GM21526 (cell line): ENCODE results near the gene DNHD1.

Source experiments
- ATAC-seq: cut with Tn5 transposase; IDR thresholded peaks from one replicate; pipeline ENCODE4 v1.9.1; 2021; ENCODE audit warnings: moderate library complexity; ENCODE audit not compliant: unreplicated experiment, low FRiP score

DNHD1 gene

GRCh38 chr11:6557761-6558674 lies 60.9 kb downstream of the DNHD1 start:
- ATAC-seq = no peak

- ATAC-seq = no peak
Measured at GRCh38 chr11:6559369-6559768, 62.3 kb downstream of the DNHD1 start.

GRCh38 chr11:6561288-6561687 lies 64.2 kb downstream of the DNHD1 start:
- no peak for ATAC-seq

DNA sequence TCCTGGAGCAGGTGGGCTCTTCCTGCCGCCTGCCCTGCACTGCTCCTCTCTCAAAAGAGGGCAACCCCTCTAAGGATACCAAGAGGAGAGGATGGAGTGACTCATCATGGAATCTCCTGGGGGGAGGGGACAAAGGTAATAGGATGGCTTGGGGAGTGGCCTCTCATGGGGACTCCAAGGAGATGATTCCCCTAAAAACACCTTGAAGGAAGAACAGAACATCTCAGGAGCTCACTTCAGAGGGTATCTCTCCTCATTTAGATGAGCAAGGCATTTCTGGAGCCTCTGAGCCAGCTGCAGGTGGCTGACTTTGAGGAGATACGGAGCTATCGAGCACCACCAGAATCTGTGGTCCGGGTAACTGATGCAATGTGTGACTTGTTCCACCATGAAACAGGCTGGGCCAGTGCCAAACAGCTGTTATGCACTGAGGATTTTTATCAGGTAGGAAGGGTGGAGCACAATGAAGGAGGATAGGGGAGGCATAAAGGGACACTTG lies 66.1 kb downstream of the DNHD1 start:
- no peak for ATAC-seq

GRCh38 chr11:6563667-6564066 lies 66.6 kb downstream of the DNHD1 start:
- no peak for ATAC-seq

DNA sequence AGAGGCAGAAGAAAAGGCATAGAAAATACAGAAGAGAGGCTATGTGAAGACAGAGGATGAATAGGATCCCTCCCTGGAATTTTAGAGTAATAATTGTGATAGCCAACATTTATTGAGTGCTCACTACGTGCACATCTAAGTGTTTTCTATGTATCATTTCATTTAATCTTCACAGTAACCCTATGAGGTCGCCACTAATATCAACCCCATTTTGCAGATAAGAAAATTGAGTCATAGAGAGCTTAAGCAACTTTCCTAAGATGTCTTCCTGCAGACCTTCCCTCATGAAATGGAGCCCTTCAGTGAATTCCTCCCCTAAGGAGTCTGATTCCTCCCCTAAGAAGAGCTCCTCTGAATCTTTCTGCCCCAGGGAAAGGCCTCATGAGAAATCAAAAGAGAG lies 68.2 kb downstream of the DNHD1 start:
- no peak for ATAC-seq

DNA sequence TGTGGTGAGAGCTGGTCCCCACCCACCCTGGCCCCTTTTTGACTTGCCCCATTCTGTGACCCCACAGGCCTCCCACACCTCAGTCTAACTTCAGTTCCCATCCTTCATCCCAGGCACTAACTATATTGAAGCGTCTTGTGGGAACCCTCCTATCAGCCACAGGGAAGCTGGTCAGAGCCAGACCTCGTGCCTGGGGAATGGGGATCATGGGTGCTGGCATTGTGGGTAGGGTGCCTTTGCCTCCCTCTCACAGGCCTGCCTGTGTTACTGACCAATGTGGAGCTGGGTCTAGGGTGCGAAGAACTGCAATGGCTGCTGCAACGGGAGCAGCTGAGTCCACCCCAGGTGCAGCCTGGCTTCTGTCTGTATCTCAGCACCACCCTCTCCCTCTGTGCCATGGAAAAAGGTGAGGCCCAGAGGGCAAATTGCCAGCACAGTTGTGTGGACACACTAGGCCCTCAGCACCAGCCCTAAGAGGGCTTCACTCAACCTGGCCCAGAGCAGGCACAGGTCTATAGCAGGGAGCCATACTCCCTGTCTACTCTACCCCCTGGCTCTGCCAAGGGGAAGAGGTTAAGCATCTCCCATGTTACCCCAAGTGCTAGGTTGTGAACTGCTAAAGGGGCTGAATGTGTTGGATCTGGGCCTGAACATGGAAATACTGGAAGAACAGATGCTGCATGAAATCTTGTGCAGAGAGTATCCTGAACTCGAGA lies 69.1 kb downstream of the DNHD1 start:
- no peak for ATAC-seq

GRCh38 chr11:6566704-6567370 lies 69.8 kb downstream of the DNHD1 start:
- ATAC-seq = no peak

DNA sequence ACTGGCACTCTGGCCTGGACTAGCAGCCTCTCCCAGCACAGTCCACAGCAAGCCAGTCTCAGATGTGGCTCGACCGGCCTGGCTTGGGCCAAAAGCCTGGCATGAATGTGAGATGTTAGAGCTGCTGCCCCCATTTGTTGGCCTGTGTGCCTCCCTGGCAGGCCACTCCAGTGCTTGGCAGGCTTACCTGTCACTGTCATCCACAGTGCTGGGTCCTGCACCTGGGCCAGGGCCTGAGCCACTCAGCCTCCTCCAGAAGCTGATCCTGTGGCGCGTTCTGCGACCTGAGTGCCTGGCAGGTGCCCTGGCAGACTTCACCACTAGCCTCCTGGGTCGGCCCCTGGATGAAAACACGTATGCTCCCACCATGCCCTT lies 70.3 kb downstream of the DNHD1 start:
- no peak for ATAC-seq

DNA sequence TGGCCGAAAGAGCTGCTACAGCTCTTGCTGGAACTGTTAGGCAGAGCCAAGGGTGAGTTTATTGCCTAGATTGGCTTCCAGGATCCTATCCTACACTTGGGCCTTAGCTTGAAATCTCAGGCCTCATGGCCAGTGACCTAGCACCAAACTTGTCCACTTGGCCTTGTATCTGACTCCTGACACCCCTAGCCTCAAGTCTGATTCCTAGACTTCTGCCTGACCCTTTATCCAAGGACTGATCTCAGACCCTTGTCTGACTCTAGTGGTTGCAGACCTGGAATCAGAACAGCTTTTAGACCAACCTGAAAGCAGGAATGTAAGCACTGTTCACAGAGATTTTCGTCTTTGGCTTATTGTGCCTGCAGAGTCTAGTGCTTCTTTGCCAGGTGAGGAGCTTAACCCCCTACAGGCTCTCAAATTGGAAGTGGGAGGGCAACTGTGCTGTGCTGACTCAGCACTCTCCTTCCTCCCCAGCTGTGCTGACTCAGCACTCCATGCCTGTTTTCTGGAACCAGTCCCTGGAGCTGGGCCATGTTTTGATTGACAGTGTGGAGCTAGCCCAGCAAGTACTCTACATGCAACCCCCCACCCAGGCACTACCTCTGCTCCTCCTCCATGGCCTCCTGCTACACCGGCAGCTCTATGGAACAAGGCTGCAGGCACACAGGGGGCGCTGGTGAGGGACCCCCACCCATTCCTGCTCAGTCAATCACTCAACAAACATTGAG lies 71.3 kb downstream of the DNHD1 start:
- ATAC-seq = no peak

GRCh38 chr11:6569706-6570105 lies 72.6 kb downstream of the DNHD1 start:
- ATAC-seq = no peak

DNA sequence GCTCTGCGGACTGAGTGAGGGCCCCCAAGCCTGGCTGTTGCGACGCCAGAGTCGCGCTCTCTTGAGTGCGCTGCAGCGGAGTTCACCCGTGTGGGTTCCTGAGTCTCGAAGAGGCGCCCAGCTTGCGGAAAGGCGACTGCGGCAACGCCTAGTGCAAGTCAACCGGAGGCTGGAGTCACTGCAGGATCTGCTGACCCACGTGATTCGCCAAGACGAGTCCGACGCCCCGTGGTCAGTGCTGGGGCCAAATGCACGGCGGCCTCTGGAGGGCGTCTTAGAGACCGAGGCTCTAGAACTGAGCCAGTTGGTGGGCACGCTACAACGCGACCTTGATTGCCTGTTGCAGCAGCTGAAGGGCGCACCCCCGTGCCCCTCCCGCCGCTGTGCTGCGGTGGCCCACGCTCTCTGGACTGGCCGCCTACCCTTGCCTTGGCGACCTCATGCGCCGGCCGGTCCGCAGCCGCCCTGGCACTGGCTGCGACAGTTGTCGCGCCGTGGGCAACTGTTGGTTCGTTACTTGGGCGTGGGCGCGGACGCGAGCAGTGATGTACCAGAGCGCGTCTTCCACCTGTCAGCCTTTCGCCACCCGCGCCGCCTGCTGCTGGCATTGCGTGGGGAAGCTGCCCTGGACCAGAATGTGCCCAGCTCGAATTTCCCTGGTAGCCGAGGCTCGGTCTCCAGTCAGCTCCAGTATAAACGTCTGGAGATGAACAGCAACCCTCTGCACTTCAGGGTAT lies 73.8 kb downstream of the DNHD1 start:
- no peak for ATAC-seq

GRCh38 chr11:6571434-6572008 lies 74.4 kb downstream of the DNHD1 start:
- ATAC-seq = no peak

DNA sequence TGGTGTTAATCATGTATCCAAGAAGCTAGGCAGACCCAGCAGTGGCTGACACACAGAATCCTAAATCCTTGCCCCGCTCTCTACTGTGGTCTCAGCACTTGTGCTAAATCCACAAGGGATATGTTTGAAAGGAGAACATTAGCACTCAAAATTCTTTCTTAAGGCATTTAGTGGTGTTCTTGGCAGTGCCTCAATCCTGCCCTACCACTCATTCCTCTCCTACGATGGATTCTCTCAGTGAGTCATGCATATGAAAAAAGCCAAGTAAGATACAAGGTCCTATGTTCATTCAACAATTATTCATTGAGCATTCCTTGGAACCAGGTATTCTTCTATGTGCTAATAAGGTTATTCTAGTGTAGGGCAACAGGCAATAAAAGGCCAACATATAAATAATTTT lies 75.1 kb downstream of the DNHD1 start:
- ATAC-seq = no peak

GRCh38 chr11:6574816-6575715 lies 78.0 kb downstream of the DNHD1 start:
- ATAC-seq = no peak

DNA sequence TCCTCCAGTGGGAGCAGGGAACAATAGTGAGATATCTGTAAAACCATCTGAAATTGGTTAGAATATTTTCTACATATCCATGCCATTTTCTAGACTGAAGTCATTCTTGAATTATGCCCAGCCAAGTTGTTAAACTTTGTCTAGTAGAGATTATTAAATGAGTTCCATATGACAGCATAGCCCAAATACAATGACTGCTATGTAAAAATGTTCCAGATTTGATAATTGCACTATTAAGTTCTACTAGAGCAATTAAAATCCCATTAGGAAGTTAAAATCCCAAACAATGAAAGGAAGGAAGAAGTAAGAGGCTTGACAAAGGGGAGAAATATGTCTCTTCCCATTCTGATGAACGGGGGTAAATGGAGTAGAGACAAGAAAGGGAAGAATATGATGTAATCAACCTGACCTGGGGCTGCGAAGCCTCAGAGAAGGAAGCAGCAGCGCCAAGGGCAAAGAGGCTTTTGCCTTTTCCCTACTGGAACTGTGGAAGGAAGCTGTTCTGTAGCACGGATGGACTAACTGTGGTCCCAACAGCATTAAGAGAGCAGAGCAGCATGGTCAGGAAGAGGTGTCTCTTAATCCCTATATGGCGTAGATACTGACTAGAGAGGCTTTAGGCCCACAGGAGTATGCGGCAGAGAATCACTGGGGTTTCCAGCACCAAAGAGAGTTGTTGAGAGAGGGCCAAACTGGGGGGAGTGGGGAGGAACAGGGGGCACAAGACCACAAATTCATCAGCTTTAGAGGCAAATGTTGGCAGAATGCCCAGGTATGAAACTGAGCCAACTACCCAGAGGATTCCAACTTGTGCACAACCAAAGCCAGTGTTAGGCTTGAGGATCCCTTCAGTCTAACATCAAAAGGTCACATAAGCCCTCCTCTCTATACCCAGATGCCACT lies 79.6 kb downstream of the DNHD1 start:
- ATAC-seq = no peak

DNA sequence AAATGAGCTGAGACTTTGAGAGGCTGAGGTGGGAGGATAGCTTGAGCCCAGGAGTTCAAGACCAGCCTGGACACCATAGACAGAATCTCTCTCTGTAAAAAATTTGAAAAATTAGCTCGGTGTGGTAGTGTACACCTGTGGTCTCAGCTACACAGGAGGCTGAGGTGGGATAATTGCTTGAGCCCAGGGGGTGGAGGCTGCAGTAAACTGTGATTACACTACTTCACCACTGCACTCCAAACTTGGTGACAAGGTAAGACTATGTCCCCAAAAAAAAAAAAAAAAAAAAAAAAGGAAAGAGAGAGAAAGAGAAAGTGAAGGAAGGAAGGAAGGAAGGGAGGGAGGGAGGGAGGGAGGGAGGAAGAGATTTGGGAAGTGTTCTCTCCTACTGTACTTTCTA lies 81.1 kb downstream of the DNHD1 start:
- ATAC-seq = no peak

DNA sequence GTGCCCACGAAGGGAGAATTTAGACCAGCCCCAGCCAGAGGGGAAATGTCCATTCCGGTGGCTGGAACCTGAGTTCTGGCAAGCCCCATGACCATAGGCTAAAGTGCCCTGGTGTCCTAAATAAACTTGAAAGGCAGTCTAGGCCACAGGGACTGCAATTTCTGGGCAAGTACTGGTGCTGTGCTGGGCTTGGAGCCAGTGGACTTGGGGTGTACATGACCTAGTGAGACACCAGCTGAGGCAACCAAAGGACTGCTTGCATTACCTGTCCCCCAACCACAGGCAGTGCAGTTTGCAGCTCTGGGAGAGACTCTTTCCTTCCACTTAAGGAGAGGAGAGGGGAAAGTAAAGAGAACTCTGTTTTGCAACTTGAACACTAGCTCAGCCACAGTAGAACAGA lies 82.6 kb downstream of the DNHD1 start:
- ATAC-seq = no peak
